ENCODE results near the gene PDS5A.
A peak's percentile ranks its signal among the peaks of the same experiment; 100 is the strongest.
"Not testable (repeated sequence)": the region's sequence is repeated elsewhere in the genome, so short reads cannot be mapped to it uniquely, and the experiment has no call there.

PDS5A gene

GRCh38 chr4:39820186-39820585, 157.5 kb downstream of the PDS5A start:
- intact Hi-C loops (cut with micrococcal nuclease) = no loop called here
- H3K4me1 Mint-ChIP-seq (ENCODE audit: low read depth) = no peaks in the 10 kb centered on the region
- H3K9me3 Mint-ChIP-seq = no peaks in the 10 kb centered on the region
- H3K27me3 Mint-ChIP-seq = no peaks in the 10 kb centered on the region
- H3K4me3 Mint-ChIP-seq = no peak overlapping the region
- peaks cover 23% of the 10 kb centered on the region for H3K36me3 Mint-ChIP-seq (ENCODE audit: low read depth)
- H3K27ac Mint-ChIP-seq = no peak overlapping the region

- Mint-ChIP-seq H3K27ac (peak overlapping the region; percentile 34), H3K36me3 (ENCODE audit: low read depth) (peaks cover 18% of the 10 kb centered on the region), H3K9me3 (peaks cover 10% of the 10 kb centered on the region), H3K27me3 (no peaks in the 10 kb centered on the region), H3K4me3 (no peak overlapping the region), H3K4me1 (ENCODE audit: low read depth) (no peaks in the 10 kb centered on the region)
- intact Hi-C loops (cut with micrococcal nuclease) = no loop called here
These were observed 159.1 kb downstream of the PDS5A start for GRCh38 chr4:39818646-39819045.

- H3K27me3 Mint-ChIP-seq = no peaks in the 10 kb centered on the region
- H3K27ac Mint-ChIP-seq = no peak overlapping the region
- H3K9me3 Mint-ChIP-seq = peaks cover 22% of the 10 kb centered on the region
- intact Hi-C loops (cut with micrococcal nuclease) = no loop called here
- peaks cover 10% of the 10 kb centered on the region for H3K4me1 Mint-ChIP-seq (ENCODE audit: low read depth)
- H3K36me3 Mint-ChIP-seq (ENCODE audit: low read depth) = no peaks in the 10 kb centered on the region
- no peak overlapping the region for H3K4me3 Mint-ChIP-seq
These were observed 163.1 kb downstream of the PDS5A start for GRCh38 chr4:39814403-39815185.

- H3K36me3 Mint-ChIP-seq (ENCODE audit: low read depth); H3K4me3 Mint-ChIP-seq; H3K4me1 Mint-ChIP-seq (ENCODE audit: low read depth); H3K27ac Mint-ChIP-seq; H3K27me3 Mint-ChIP-seq; intact Hi-C loops (cut with micrococcal nuclease): not testable (repeated sequence)
- peaks cover 22% of the 10 kb centered on the region for H3K9me3 Mint-ChIP-seq
These were observed 163.9 kb downstream of the PDS5A start for GRCh38 chr4:39813761-39814160.

- H3K27me3 Mint-ChIP-seq; intact Hi-C loops (cut with micrococcal nuclease); H3K4me3 Mint-ChIP-seq; H3K4me1 Mint-ChIP-seq (ENCODE audit: low read depth); H3K36me3 Mint-ChIP-seq (ENCODE audit: low read depth); H3K27ac Mint-ChIP-seq: not testable (repeated sequence)
- H3K9me3 Mint-ChIP-seq = peaks cover 22% of the 10 kb centered on the region
These were observed 164.7 kb downstream of the PDS5A start for GRCh38 chr4:39813033-39813432.

- H3K27ac Mint-ChIP-seq = no peak overlapping the region
- intact Hi-C loops (cut with micrococcal nuclease) = no loop called here
- no peaks in the 10 kb centered on the region for H3K27me3 Mint-ChIP-seq
- H3K9me3 Mint-ChIP-seq = peaks cover 22% of the 10 kb centered on the region
- no peaks in the 10 kb centered on the region for H3K36me3 Mint-ChIP-seq (ENCODE audit: low read depth)
- peaks cover 10% of the 10 kb centered on the region for H3K4me1 Mint-ChIP-seq (ENCODE audit: low read depth)
- no peak overlapping the region for H3K4me3 Mint-ChIP-seq
These were observed 165.2 kb downstream of the PDS5A start for GRCh38 chr4:39812500-39812899.

- H3K4me3 Mint-ChIP-seq = no peak overlapping the region
- H3K4me1 Mint-ChIP-seq (ENCODE audit: low read depth) = peaks cover 10% of the 10 kb centered on the region
- intact Hi-C loops (cut with micrococcal nuclease) = no loop called here
- H3K36me3 Mint-ChIP-seq (ENCODE audit: low read depth) = no peaks in the 10 kb centered on the region
- no peaks in the 10 kb centered on the region for H3K27me3 Mint-ChIP-seq
- peaks cover 9% of the 10 kb centered on the region for H3K9me3 Mint-ChIP-seq
- H3K27ac Mint-ChIP-seq = no peak overlapping the region
These were observed 169.4 kb downstream of the PDS5A start for GRCh38 chr4:39808231-39808749.

- Mint-ChIP-seq H3K27ac (no peak overlapping the region), H3K4me1 (ENCODE audit: low read depth) (no peaks in the 10 kb centered on the region), H3K4me3 (no peak overlapping the region), H3K27me3 (no peaks in the 10 kb centered on the region), H3K9me3 (no peaks in the 10 kb centered on the region), H3K36me3 (ENCODE audit: low read depth) (no peaks in the 10 kb centered on the region)
- intact Hi-C loops (cut with micrococcal nuclease) = no loop called here
These were observed 175.7 kb downstream of the PDS5A start for GRCh38 chr4:39802005-39802404.

- H3K4me3 Mint-ChIP-seq; H3K9me3 Mint-ChIP-seq; intact Hi-C loops (cut with micrococcal nuclease); H3K27ac Mint-ChIP-seq; H3K36me3 Mint-ChIP-seq (ENCODE audit: low read depth); H3K27me3 Mint-ChIP-seq; H3K4me1 Mint-ChIP-seq (ENCODE audit: low read depth): not testable (repeated sequence)
These were observed 184.7 kb downstream of the PDS5A start for GRCh38 chr4:39792976-39793375.

GRCh38 chr4:39792529-39792928, 185.2 kb downstream of the PDS5A start:
- H3K4me1 Mint-ChIP-seq (ENCODE audit: low read depth) = no peaks in the 10 kb centered on the region
- H3K9me3 Mint-ChIP-seq = no peaks in the 10 kb centered on the region
- intact Hi-C loops (cut with micrococcal nuclease) = no loop called here
- H3K27ac Mint-ChIP-seq = no peak overlapping the region
- H3K36me3 Mint-ChIP-seq (ENCODE audit: low read depth) = no peaks in the 10 kb centered on the region
- H3K27me3 Mint-ChIP-seq = no peaks in the 10 kb centered on the region
- no peak overlapping the region for H3K4me3 Mint-ChIP-seq

- Mint-ChIP-seq H3K36me3 (ENCODE audit: low read depth) (no peaks in the 10 kb centered on the region), H3K4me1 (ENCODE audit: low read depth) (no peaks in the 10 kb centered on the region), H3K27ac (no peak overlapping the region), H3K9me3 (no peaks in the 10 kb centered on the region), H3K27me3 (no peaks in the 10 kb centered on the region), H3K4me3 (no peak overlapping the region)
- intact Hi-C loops (cut with micrococcal nuclease) = no loop called here
These were observed 185.6 kb downstream of the PDS5A start for GRCh38 chr4:39792128-39792527.

GRCh38 chr4:39786838-39787237, 190.9 kb downstream of the PDS5A start:
- intact Hi-C loops (cut with micrococcal nuclease) = no loop called here
- no peaks in the 10 kb centered on the region for H3K4me1 Mint-ChIP-seq (ENCODE audit: low read depth)
- H3K36me3 Mint-ChIP-seq (ENCODE audit: low read depth) = peaks cover 3% of the 10 kb centered on the region
- H3K9me3 Mint-ChIP-seq = no peaks in the 10 kb centered on the region
- no peak overlapping the region for H3K27ac Mint-ChIP-seq
- H3K4me3 Mint-ChIP-seq = no peak overlapping the region
- H3K27me3 Mint-ChIP-seq = no peaks in the 10 kb centered on the region

GRCh38 chr4:39785083-39785482, 192.6 kb downstream of the PDS5A start:
- Mint-ChIP-seq H3K4me1 (ENCODE audit: low read depth) (no peaks in the 10 kb centered on the region), H3K27ac (no peak overlapping the region), H3K9me3 (no peaks in the 10 kb centered on the region), H3K27me3 (no peaks in the 10 kb centered on the region), H3K36me3 (ENCODE audit: low read depth) (peaks cover 10% of the 10 kb centered on the region), H3K4me3 (no peak overlapping the region)
- intact Hi-C loops (cut with micrococcal nuclease) = no loop called here

- intact Hi-C loops (cut with micrococcal nuclease); H3K27ac Mint-ChIP-seq; H3K4me1 Mint-ChIP-seq (ENCODE audit: low read depth); H3K4me3 Mint-ChIP-seq; H3K27me3 Mint-ChIP-seq; H3K9me3 Mint-ChIP-seq: not testable (repeated sequence)
- H3K36me3 Mint-ChIP-seq (ENCODE audit: low read depth) = peaks cover 24% of the 10 kb centered on the region
These were observed 195.7 kb downstream of the PDS5A start for GRCh38 chr4:39781988-39782387.

All from dendritic cell treated with granulocyte-macrophage colony-stimulating factor and Interleukin-4, amounts not matched to agents 40 ng/mL and 50 ng/mL, for 4 days (primary cell).